Choroid plexus epithelial cell (primary cell): ENCODE measurements around the gene IL26.

Experiments used
- DNase-seq: peaks from one replicate; pipeline ENCODE4 v3.0.0-alpha.2; 2010; ENCODE audit warnings: low read depth
- H3K4me3 ChIP-seq: 2 replicates; pipeline ENCODE4 v1.5.1; 2011; ENCODE audit warnings: low read depth, mild to moderate bottlenecking, control low read depth, low read length, moderate library complexity
- CTCF ChIP-seq: conservative IDR thresholded peaks from 2 replicates; pipeline ENCODE4 v1.5.1; 2011; ENCODE audit warnings: low read depth, mild to moderate bottlenecking, control low read depth, inconsistent platforms, low read length, moderate library complexity

Gene IL26

GRCh38 chr12:68154779-68155178 lies 70.8 kb downstream of the IL26 start:
- H3K4me3 ChIP-seq: no peak overlapping the region
- peak; percentile 5 for DNase-seq
- TF ChIP-seq CTCF: no peak
